ENCODE measurements around the gene FAM200A. TPM values are rescaled to one million over a fixed set of nuclear protein-coding genes. Genes with fewer than 3 reads are reported as not detected.

FAM200A gene
- total RNA-seq, 3 donors from 2014 or later (not counting 1 experiment from before 2014, with no cell fraction given), result 2.3 to 3.1 (median 2.6) TPM

DNA sequence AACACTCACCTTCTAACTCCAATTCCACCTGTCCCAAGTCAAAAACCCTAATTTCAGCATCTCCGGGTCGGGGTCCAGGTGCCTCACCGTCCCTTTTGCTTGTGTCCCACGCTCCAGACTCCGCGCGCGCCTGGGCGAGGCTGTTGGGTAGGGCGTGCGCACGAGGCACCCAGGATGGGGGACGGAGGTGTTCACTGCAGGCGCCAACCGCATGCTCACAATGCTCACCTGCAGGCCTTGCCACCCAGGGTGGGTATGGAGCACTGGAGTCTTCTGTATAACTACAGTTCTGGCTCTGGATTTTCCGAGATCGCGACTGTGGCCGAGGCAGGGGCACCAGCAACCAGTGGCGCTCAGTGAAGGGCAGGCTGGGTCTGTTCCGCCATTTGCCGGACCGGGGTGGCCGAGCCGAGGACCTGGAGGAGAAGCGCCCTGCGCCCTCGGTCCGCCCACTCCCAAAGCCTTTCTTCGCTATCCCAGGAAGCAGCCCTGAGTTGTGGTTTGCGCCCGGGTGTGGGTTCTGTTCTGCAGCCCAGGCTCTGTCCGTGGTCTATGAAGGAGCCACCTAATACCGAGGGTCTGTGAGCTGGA, 8.7 kb downstream of the FAM200A start:
- H3K27me3 ChIP-seq (ENCODE audit: control insufficient read depth, insufficient read depth, low read length), result no peaks in the 10 kb centered on the region
- no peak overlapping the region for H3K4me3 ChIP-seq (ENCODE audit: low read length)
- ATAC-seq, result no peak
- TF ChIP-seq, protein P1, sequence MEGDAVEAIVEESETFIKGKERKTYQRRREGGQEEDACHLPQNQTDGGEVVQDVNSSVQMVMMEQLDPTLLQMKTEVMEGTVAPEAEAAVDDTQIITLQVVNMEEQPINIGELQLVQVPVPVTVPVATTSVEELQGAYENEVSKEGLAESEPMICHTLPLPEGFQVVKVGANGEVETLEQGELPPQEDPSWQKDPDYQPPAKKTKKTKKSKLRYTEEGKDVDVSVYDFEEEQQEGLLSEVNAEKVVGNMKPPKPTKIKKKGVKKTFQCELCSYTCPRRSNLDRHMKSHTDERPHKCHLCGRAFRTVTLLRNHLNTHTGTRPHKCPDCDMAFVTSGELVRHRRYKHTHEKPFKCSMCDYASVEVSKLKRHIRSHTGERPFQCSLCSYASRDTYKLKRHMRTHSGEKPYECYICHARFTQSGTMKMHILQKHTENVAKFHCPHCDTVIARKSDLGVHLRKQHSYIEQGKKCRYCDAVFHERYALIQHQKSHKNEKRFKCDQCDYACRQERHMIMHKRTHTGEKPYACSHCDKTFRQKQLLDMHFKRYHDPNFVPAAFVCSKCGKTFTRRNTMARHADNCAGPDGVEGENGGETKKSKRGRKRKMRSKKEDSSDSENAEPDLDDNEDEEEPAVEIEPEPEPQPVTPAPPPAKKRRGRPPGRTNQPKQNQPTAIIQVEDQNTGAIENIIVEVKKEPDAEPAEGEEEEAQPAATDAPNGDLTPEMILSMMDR (IDR thresholded peaks at IDR 0.05), result no peak
- H3K4me3 Mint-ChIP-seq, result no peak overlapping the region
- H3K36me3 ChIP-seq (ENCODE audit: control insufficient read depth, insufficient read depth, low read length), result peaks cover 7% of the 10 kb centered on the region
- no peak overlapping the region for H3K27ac ChIP-seq (ENCODE audit: low read length)
- intact Hi-C loops (cut with micrococcal nuclease), result no loop called here
- H3K27me3 Mint-ChIP-seq (ENCODE audit: low read depth in 2 of 2), result no peaks in the 10 kb centered on the region
- H3K9me3 Mint-ChIP-seq, result peaks cover 0 to 3% of the 10 kb centered on the region in 2 donors
- 97% methylated on average over 34 of the region's 34 CpGs for WGBS (ENCODE audit: insufficient coverage)
- peaks cover 10% of the 10 kb centered on the region for H3K36me3 Mint-ChIP-seq
- no peak overlapping the region for H3K27ac Mint-ChIP-seq
- no peaks in the 10 kb centered on the region for H3K4me1 Mint-ChIP-seq
- H3K9me3 ChIP-seq (ENCODE audit: control insufficient read depth, insufficient read depth, low read length), result peaks cover 14% of the 10 kb centered on the region
- no peak for DNase-seq
- H3K4me1 ChIP-seq (ENCODE audit: control insufficient read depth, insufficient read depth, low read length), result no peaks in the 10 kb centered on the region

DNA sequence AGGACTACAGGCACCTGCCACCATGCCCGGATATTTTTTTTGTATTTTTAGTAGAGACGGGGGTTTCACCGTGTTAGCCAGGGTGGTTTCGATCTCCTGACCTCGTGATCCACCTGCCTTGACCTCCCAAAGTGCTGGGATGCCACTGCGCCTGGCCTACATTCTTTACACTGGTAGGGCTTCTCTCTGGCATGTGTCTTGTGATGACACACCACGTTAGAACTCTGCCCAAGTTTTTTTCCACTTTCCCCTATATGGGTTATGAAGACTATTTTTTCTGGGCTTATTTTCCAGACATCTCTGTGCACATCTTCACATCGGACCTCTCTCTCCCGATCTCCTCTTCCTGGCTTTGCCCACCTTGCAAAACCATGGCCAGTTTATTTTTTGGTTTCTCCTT, 10.7 kb downstream of the FAM200A start:
- peaks cover 0 to 3% of the 10 kb centered on the region in 2 donors for H3K9me3 Mint-ChIP-seq
- ATAC-seq (no peak), DNase-seq (no peak)
- peaks cover 7% of the 10 kb centered on the region for H3K36me3 Mint-ChIP-seq
- 95% methylated on average over 8 of the region's 9 CpGs for WGBS (ENCODE audit: insufficient coverage)
- Histone ChIP-seq H3K36me3 (ENCODE audit: control insufficient read depth, insufficient read depth, low read length) (no peaks in the 10 kb centered on the region), H3K27me3 (ENCODE audit: control insufficient read depth, insufficient read depth, low read length) (no peaks in the 10 kb centered on the region), H3K4me3 (ENCODE audit: low read length) (no peak overlapping the region), H3K4me1 (ENCODE audit: control insufficient read depth, insufficient read depth, low read length) (no peaks in the 10 kb centered on the region), H3K27ac (ENCODE audit: low read length) (no peak overlapping the region), H3K9me3 (ENCODE audit: control insufficient read depth, insufficient read depth, low read length) (peaks cover 14% of the 10 kb centered on the region)
- intact Hi-C loops (cut with micrococcal nuclease), result no loop called here
- no peak overlapping the region for H3K4me3 Mint-ChIP-seq
- H3K4me1 Mint-ChIP-seq, result no peaks in the 10 kb centered on the region
- TF ChIP-seq, protein P1 (IDR thresholded peaks at IDR 0.05), result no peak
- H3K27ac Mint-ChIP-seq, result no peak overlapping the region
- no peaks in the 10 kb centered on the region for H3K27me3 Mint-ChIP-seq (ENCODE audit: low read depth in 2 of 2)

DNA sequence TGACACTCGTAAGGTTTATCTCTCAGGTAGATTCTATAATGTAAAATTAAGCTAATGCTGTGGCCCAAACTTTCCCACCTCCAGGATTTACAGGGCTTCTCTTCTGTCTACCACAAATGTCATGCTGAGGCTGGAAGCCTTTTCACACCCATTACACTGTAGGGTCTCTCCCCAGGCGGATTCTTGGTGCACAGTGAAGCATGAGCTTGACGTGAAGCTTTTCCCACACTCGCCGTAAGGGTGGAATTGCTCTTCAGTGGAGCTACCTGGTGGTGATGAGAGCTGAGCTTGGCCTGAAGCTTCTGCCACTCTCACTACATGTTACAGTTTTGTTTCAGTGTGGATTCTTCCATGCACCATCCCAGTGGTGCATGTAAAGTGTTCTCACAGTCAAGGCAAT, 11.4 kb downstream of the FAM200A start:
- Histone ChIP-seq H3K27me3 (ENCODE audit: control insufficient read depth, insufficient read depth, low read length) (no peaks in the 10 kb centered on the region), H3K9me3 (ENCODE audit: control insufficient read depth, insufficient read depth, low read length) (peaks cover 14% of the 10 kb centered on the region), H3K4me3 (ENCODE audit: low read length) (no peak overlapping the region), H3K36me3 (ENCODE audit: control insufficient read depth, insufficient read depth, low read length) (no peaks in the 10 kb centered on the region), H3K4me1 (ENCODE audit: control insufficient read depth, insufficient read depth, low read length) (no peaks in the 10 kb centered on the region), H3K27ac (ENCODE audit: low read length) (no peak overlapping the region)
- intact Hi-C loops (cut with micrococcal nuclease), result no loop called here
- H3K27me3 Mint-ChIP-seq (ENCODE audit: low read depth in 2 of 2), result no peaks in the 10 kb centered on the region
- H3K9me3 Mint-ChIP-seq, result peaks cover 0 to 3% of the 10 kb centered on the region in 2 donors
- TF ChIP-seq, protein P1 (IDR thresholded peaks at IDR 0.05), result no peak
- H3K4me3 Mint-ChIP-seq, result no peak overlapping the region
- H3K36me3 Mint-ChIP-seq, result peaks cover 7% of the 10 kb centered on the region
- DNase-seq (no peak), ATAC-seq (no peak)
- WGBS (ENCODE audit: insufficient coverage), result 100% methylated on average over 3 of the region's 5 CpGs
- no peaks in the 10 kb centered on the region for H3K4me1 Mint-ChIP-seq
- H3K27ac Mint-ChIP-seq, result no peak overlapping the region

DNA sequence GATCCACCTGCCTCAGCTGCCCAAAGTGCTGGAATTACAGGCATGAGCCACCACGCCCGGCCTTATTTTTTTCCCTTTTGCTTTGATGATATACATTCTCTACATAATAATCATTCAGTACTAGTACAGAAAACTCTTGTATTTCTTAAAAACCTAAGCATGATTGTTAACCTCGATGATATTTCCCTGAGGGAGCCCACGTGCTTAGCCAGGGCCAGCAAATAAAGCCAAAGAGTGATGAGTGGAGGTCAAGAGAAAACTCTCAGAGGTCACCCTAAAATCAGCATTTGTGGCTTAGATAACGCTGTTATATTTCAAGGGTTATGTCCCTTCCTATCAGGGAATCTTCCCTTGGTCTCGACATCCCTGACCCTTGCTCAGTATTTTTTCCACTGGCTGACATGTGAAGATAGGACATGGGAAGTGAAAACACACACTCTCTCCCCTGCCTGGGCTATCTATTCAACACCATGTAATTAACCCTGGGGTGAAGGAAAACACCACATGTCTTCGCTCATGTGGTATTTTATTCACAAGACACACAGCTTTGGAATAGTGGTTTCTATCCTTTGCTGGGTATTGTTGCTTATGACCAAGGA, 12.6 kb downstream of the FAM200A start:
- Histone ChIP-seq H3K4me3 (ENCODE audit: low read length) (no peak overlapping the region), H3K36me3 (ENCODE audit: control insufficient read depth, insufficient read depth, low read length) (no peaks in the 10 kb centered on the region), H3K27me3 (ENCODE audit: control insufficient read depth, insufficient read depth, low read length) (no peaks in the 10 kb centered on the region), H3K9me3 (ENCODE audit: control insufficient read depth, insufficient read depth, low read length) (peaks cover 14% of the 10 kb centered on the region), H3K4me1 (ENCODE audit: control insufficient read depth, insufficient read depth, low read length) (no peaks in the 10 kb centered on the region), H3K27ac (ENCODE audit: low read length) (no peak overlapping the region)
- intact Hi-C loops (cut with micrococcal nuclease), result no loop called here
- Mint-ChIP-seq H3K27ac (no peak overlapping the region), H3K4me1 (no peaks in the 10 kb centered on the region), H3K4me3 (no peak overlapping the region), H3K27me3 (ENCODE audit: low read depth in 2 of 2) (no peaks in the 10 kb centered on the region), H3K9me3 (peaks cover 0 to 3% of the 10 kb centered on the region in 2 donors), H3K36me3 (peaks cover 7% of the 10 kb centered on the region)
- ATAC-seq (no peak), DNase-seq (no peak)
- TF ChIP-seq, protein P1 (IDR thresholded peaks at IDR 0.05), result no peak
- 86% methylated on average over 6 of the region's 7 CpGs for WGBS (ENCODE audit: insufficient coverage)

Data from natural killer cell (primary cell).